ENCODE results near the gene HMGCS2.

The HMGCS2 gene

GRCh38 chr1:119720866-119721440, 47.8 kb downstream of the HMGCS2 start:
- H3K27me3 ChIP-seq (ENCODE audit: low read depth, low read length): no peaks in the 10 kb centered on the region
- TF ChIP-seq EZH2phosphoT487 (IDR thresholded peaks at IDR 0.05; ENCODE audit: low read depth): no peak
- no peak for TF ChIP-seq CTCF (IDR thresholded peaks at IDR 0.05; ENCODE audit: low read depth, low read length)
- no peak overlapping the region for H2AFZ ChIP-seq (ENCODE audit: low read depth, low read length)
- H3K9me3 ChIP-seq (ENCODE audit: insufficient read depth, low read length): no peaks in the 10 kb centered on the region
- H3K27ac ChIP-seq (ENCODE audit: low read length): no peak overlapping the region
- H3K79me2 ChIP-seq (ENCODE audit: low read length): peaks cover 31% of the 10 kb centered on the region
- H3K9ac ChIP-seq (ENCODE audit: low read length): no peak overlapping the region
- no peak overlapping the region for H3K4me3 ChIP-seq (ENCODE audit: low read length)
- H3K4me1 ChIP-seq (ENCODE audit: low read length): no peaks in the 10 kb centered on the region
- H4K20me1 ChIP-seq (ENCODE audit: insufficient read depth, low read length): peaks cover 68% of the 10 kb centered on the region
- no peak overlapping the region for H3K4me2 ChIP-seq (ENCODE audit: low read length)
- peaks cover 54% of the 10 kb centered on the region for H3K36me3 ChIP-seq (replicated peaks; ENCODE audit: low read depth, low read length)

- Histone ChIP-seq H3K4me3 (ENCODE audit: low read length) (no peak overlapping the region), H3K9ac (ENCODE audit: low read length) (no peak overlapping the region), H4K20me1 (ENCODE audit: insufficient read depth, low read length) (peaks cover 75% of the 10 kb centered on the region), H2AFZ (ENCODE audit: low read depth, low read length) (no peak overlapping the region), H3K4me2 (ENCODE audit: low read length) (no peak overlapping the region), H3K4me1 (ENCODE audit: low read length) (no peaks in the 10 kb centered on the region), H3K9me3 (ENCODE audit: insufficient read depth, low read length) (no peaks in the 10 kb centered on the region), H3K79me2 (ENCODE audit: low read length) (peaks cover 49% of the 10 kb centered on the region), H3K27ac (ENCODE audit: low read length) (no peak overlapping the region), H3K36me3 (replicated peaks; ENCODE audit: low read depth, low read length) (peaks cover 37% of the 10 kb centered on the region), H3K27me3 (ENCODE audit: low read depth, low read length) (no peaks in the 10 kb centered on the region)
- TF ChIP-seq CTCF (IDR thresholded peaks at IDR 0.05; ENCODE audit: low read depth, low read length): no peak
- TF ChIP-seq EZH2phosphoT487 (IDR thresholded peaks at IDR 0.05; ENCODE audit: low read depth): no peak
Observed at GRCh38 chr1:119718972-119719371, 49.7 kb downstream of the HMGCS2 start.

GRCh38 chr1:119718409-119718808, 50.3 kb downstream of the HMGCS2 start:
- TF ChIP-seq EZH2phosphoT487 (IDR thresholded peaks at IDR 0.05; ENCODE audit: low read depth) (no peak), CTCF (IDR thresholded peaks at IDR 0.05; ENCODE audit: low read depth, low read length) (no peak)
- H3K79me2 ChIP-seq (ENCODE audit: low read length): peaks cover 54% of the 10 kb centered on the region
- H3K27ac ChIP-seq (ENCODE audit: low read length): no peak overlapping the region
- no peaks in the 10 kb centered on the region for H3K9me3 ChIP-seq (ENCODE audit: insufficient read depth, low read length)
- H2AFZ ChIP-seq (ENCODE audit: low read depth, low read length): no peak overlapping the region
- H3K9ac ChIP-seq (ENCODE audit: low read length): no peak overlapping the region
- peaks cover 31% of the 10 kb centered on the region for H3K36me3 ChIP-seq (replicated peaks; ENCODE audit: low read depth, low read length)
- H3K27me3 ChIP-seq (ENCODE audit: low read depth, low read length): no peaks in the 10 kb centered on the region
- no peak overlapping the region for H3K4me2 ChIP-seq (ENCODE audit: low read length)
- H3K4me1 ChIP-seq (ENCODE audit: low read length): peaks cover 3% of the 10 kb centered on the region
- peaks cover 72% of the 10 kb centered on the region for H4K20me1 ChIP-seq (ENCODE audit: insufficient read depth, low read length)
- no peak overlapping the region for H3K4me3 ChIP-seq (ENCODE audit: low read length)

GRCh38 chr1:119715542-119715941, 53.2 kb downstream of the HMGCS2 start:
- H3K4me2 ChIP-seq (ENCODE audit: low read length): no peak overlapping the region
- H3K79me2 ChIP-seq (ENCODE audit: low read length): peaks cover 65% of the 10 kb centered on the region
- no peaks in the 10 kb centered on the region for H3K27me3 ChIP-seq (ENCODE audit: low read depth, low read length)
- no peak overlapping the region for H3K4me3 ChIP-seq (ENCODE audit: low read length)
- no peaks in the 10 kb centered on the region for H3K9me3 ChIP-seq (ENCODE audit: insufficient read depth, low read length)
- no peak overlapping the region for H2AFZ ChIP-seq (ENCODE audit: low read depth, low read length)
- peaks cover 55% of the 10 kb centered on the region for H4K20me1 ChIP-seq (ENCODE audit: insufficient read depth, low read length)
- H3K36me3 ChIP-seq (replicated peaks; ENCODE audit: low read depth, low read length): peaks cover 8% of the 10 kb centered on the region
- H3K4me1 ChIP-seq (ENCODE audit: low read length): peaks cover 10% of the 10 kb centered on the region
- H3K9ac ChIP-seq (ENCODE audit: low read length): no peak overlapping the region
- TF ChIP-seq EZH2phosphoT487 (IDR thresholded peaks at IDR 0.05; ENCODE audit: low read depth) (no peak), CTCF (IDR thresholded peaks at IDR 0.05; ENCODE audit: low read depth, low read length) (no peak)
- H3K27ac ChIP-seq (ENCODE audit: low read length): no peak overlapping the region

All from OCI-LY3 (cell line).